MM.1S (cell line): ENCODE measurements around the gene ELMOD1.

Experiments used
- DNase-seq: peaks from one replicate; pipeline ENCODE4 v3.0.0-alpha.2; 2015
- H2AFZ ChIP-seq: fragments of 300-600 bp; sonication (generic); 2 replicates; pipeline ENCODE4 v1.6.0; 2016; ENCODE audit warnings: antibody characterized with exemption, low read length
- H3F3A ChIP-seq: fragments of 300-600 bp; sonication (generic); 2 replicates; pipeline ENCODE4 v1.6.1; 2016; ENCODE audit warnings: mild to moderate bottlenecking, antibody characterized with exemption, low read length, moderate library complexity, mixed read lengths; ENCODE audit not compliant: insufficient read depth
- H3K27ac ChIP-seq: fragments of 300-600 bp; sonication (generic); 2 replicates; pipeline ENCODE4 v1.5.1; 2016; ENCODE audit warnings: mild to moderate bottlenecking, low read length
- H3K27me3 ChIP-seq: fragments of 300-600 bp; sonication (generic); replicated peaks from 2 replicates; pipeline ENCODE4 v1.6.0; 2016; ENCODE audit warnings: low read length; ENCODE audit not compliant: insufficient read depth
- H3K36me3 ChIP-seq: fragments of 300-600 bp; sonication (generic); replicated peaks from 2 replicates; pipeline ENCODE4 v1.6.1; 2016; ENCODE audit warnings: mild to moderate bottlenecking, low read length, mixed read lengths; ENCODE audit not compliant: insufficient read depth
- H3K4me1 ChIP-seq: fragments of 300-600 bp; sonication (generic); 2 replicates; pipeline ENCODE4 v1.6.1; 2016; ENCODE audit warnings: low read length, mixed read lengths
- H3K4me2 ChIP-seq: fragments of 300-600 bp; sonication (generic); 2 replicates; pipeline ENCODE4 v1.6.0; 2016; ENCODE audit warnings: low read depth, low read length
- H3K4me3 ChIP-seq: fragments of 300-600 bp; sonication (generic); 2 replicates; pipeline ENCODE4 v1.5.1; 2016; ENCODE audit warnings: low read length, mixed read lengths
- H3K79me2 ChIP-seq: fragments of 300-600 bp; sonication (generic); 2 replicates; pipeline ENCODE4 v1.6.1; 2016; ENCODE audit warnings: mixed run types, low read length, mixed read lengths
- H3K9ac ChIP-seq: fragments of 300-600 bp; sonication (generic); 2 replicates; pipeline ENCODE4 v1.6.1; 2016; ENCODE audit warnings: low read length, mixed read lengths
- H3K9me2 ChIP-seq: fragments of 300-600 bp; sonication (generic); replicated peaks from 2 replicates; pipeline ENCODE4 v1.6.1; 2016; ENCODE audit warnings: mild to moderate bottlenecking, low read length, mixed read lengths; ENCODE audit not compliant: insufficient read depth
- H3K9me3 ChIP-seq: fragments of 300-600 bp; sonication (generic); replicated peaks from 2 replicates; pipeline ENCODE4 v1.6.1; 2016; ENCODE audit warnings: mild to moderate bottlenecking, low read length, mixed read lengths; ENCODE audit not compliant: insufficient read depth
- H4K20me1 ChIP-seq: fragments of 300-600 bp; sonication (generic); 2 replicates; pipeline ENCODE4 v1.6.1; 2016; ENCODE audit warnings: mild to moderate bottlenecking, low read length, moderate library complexity, mixed read lengths; ENCODE audit not compliant: insufficient read depth
- CTCF ChIP-seq: fragments of 300-600 bp; sonication (generic); IDR thresholded peaks from 2 replicates; pipeline ENCODE4 v1.5.1; 2016; ENCODE audit warnings: antibody characterized with exemption, low read length, mixed read lengths
- EZH2 ChIP-seq: fragments of 300-600 bp; sonication (generic); optimal IDR thresholded peaks from 2 replicates; pipeline ENCODE3; 2017; ENCODE audit warnings: low read depth, mild to moderate bottlenecking, antibody characterized with exemption, low read length, mixed read lengths
- EZH2phosphoT487 ChIP-seq: fragments of 300-600 bp; sonication (generic); IDR thresholded peaks from 2 replicates; pipeline ENCODE4 v1.6.1; 2018; ENCODE audit warnings: antibody characterized with exemption, low read length

The ELMOD1 gene

GRCh38 chr11:107590460-107591377, at the start of gene ELMOD1:
ELMOD1 (plus strand) TSS chr11:107591147; CDS start chr11:107618190, 27,043 bp downstream.
- H2AFZ ChIP-seq: peak within 1 kb of the TSS; percentile 99
- TF ChIP-seq EZH2: no peak
- TF ChIP-seq CTCF: no peak
- no peak for TF ChIP-seq EZH2phosphoT487
- H3K27me3 ChIP-seq: no peaks in the 10 kb centered on the region

GRCh38 chr11:107545101-107545514, 45.8 kb upstream of the ELMOD1 start:
- Histone ChIP-seq H3K9me3 (no peaks in the 10 kb centered on the region), H4K20me1 (no peaks in the 10 kb centered on the region), H3K27me3 (no peaks in the 10 kb centered on the region), H3K4me3 (no peak overlapping the region), H3K9ac (no peak overlapping the region), H3K27ac (no peak overlapping the region), H2AFZ (no peak overlapping the region), H3K9me2 (no peaks in the 10 kb centered on the region), H3K79me2 (no peaks in the 10 kb centered on the region), H3K4me1 (no peaks in the 10 kb centered on the region), H3K36me3 (no peaks in the 10 kb centered on the region), H3K4me2 (no peak overlapping the region), H3F3A (no peaks in the 10 kb centered on the region)
- TF ChIP-seq EZH2: no peak
- TF ChIP-seq CTCF: no peak
- TF ChIP-seq EZH2phosphoT487: no peak
- DNase-seq: no peak

More at GRCh38 chr11:107590460-107591377, at the start of gene ELMOD1:
- Histone ChIP-seq H3K27ac (no peak within 1 kb of the TSS), H3K9me3 (no peaks in the 10 kb centered on the region), H3K9me2 (no peaks in the 10 kb centered on the region), H3K4me3 (peak within 1 kb of the TSS; percentile 89), H3K36me3 (no peaks in the 10 kb centered on the region), H3K9ac (peak within 1 kb of the TSS; percentile 51; the same call in 1 of the 2 replicates), H3K4me2 (peak within 1 kb of the TSS; percentile 96), H4K20me1 (no peaks in the 10 kb centered on the region), H3K79me2 (no peaks in the 10 kb centered on the region), H3F3A (no peaks in the 10 kb centered on the region), H3K4me1 (no peaks in the 10 kb centered on the region)
- peak; percentile 71 for DNase-seq

GRCh38 chr11:107547961-107548360, 43.0 kb upstream of the ELMOD1 start:
- Histone ChIP-seq H3K4me3 (no peak overlapping the region), H4K20me1 (no peaks in the 10 kb centered on the region), H3K79me2 (no peaks in the 10 kb centered on the region), H3K9me3 (no peaks in the 10 kb centered on the region), H3K27ac (no peak overlapping the region), H3K9me2 (no peaks in the 10 kb centered on the region), H3K27me3 (no peaks in the 10 kb centered on the region), H3F3A (no peaks in the 10 kb centered on the region), H3K36me3 (no peaks in the 10 kb centered on the region), H3K4me1 (no peaks in the 10 kb centered on the region), H3K4me2 (no peak overlapping the region), H3K9ac (no peak overlapping the region), H2AFZ (no peak overlapping the region)
- DNase-seq: no peak
- TF ChIP-seq EZH2phosphoT487: no peak
- no peak for TF ChIP-seq EZH2
- TF ChIP-seq CTCF: no peak
